Measurements from ENCODE around the gene KBTBD13. TPM values are rescaled to one million over a fixed set of nuclear protein-coding genes. Genes with fewer than 3 reads are reported as not detected.

KBTBD13 gene
- total RNA-seq, 3 donors from 2014 or later (not counting 1 experiment from before 2014, with no cell fraction given): not detected

GRCh38 chr15:65087411-65087810, 10.9 kb downstream of the KBTBD13 start:
- WGBS (ENCODE audit: insufficient coverage): 90% methylated on average over 3 of the region's 3 CpGs
- intact Hi-C loops (cut with micrococcal nuclease): no loop called here
- no peak overlapping the region for H3K27ac Mint-ChIP-seq

GRCh38 chr15:65087873-65088642, 11.5 kb downstream of the KBTBD13 start:
- Histone ChIP-seq H3K4me3 (ENCODE audit: low read length) (no peak overlapping the region), H3K36me3 (ENCODE audit: control insufficient read depth, insufficient read depth, low read length) (no peaks in the 10 kb centered on the region), H3K27ac (ENCODE audit: low read length) (no peak overlapping the region), H3K4me1 (ENCODE audit: control insufficient read depth, insufficient read depth, low read length) (no peaks in the 10 kb centered on the region), H3K27me3 (ENCODE audit: control insufficient read depth, insufficient read depth, low read length) (peaks cover 3% of the 10 kb centered on the region), H3K9me3 (ENCODE audit: control insufficient read depth, insufficient read depth, low read length) (no peaks in the 10 kb centered on the region)
- H3K27me3 Mint-ChIP-seq (ENCODE audit: low read depth in 2 of 2): peaks cover 12 to 15% of the 10 kb centered on the region in 2 donors
- H3K4me1 Mint-ChIP-seq: peaks cover under 1 to 10% of the 10 kb centered on the region in 2 donors
- TF ChIP-seq CTCF (IDR thresholded peaks at IDR 0.05): no peak
- H3K4me3 Mint-ChIP-seq: no peak overlapping the region
- H3K36me3 Mint-ChIP-seq: no peaks in the 10 kb centered on the region
- no peaks in the 10 kb centered on the region for H3K9me3 Mint-ChIP-seq
- WGBS (ENCODE audit: insufficient coverage): 94% methylated on average over 13 of the region's 13 CpGs
- ATAC-seq: no peak
- no peak for DNase-seq
- no peak overlapping the region for H3K27ac Mint-ChIP-seq
- intact Hi-C loops (cut with micrococcal nuclease): no loop called here

More at GRCh38 chr15:65087411-65087810, 10.9 kb downstream of the KBTBD13 start:
- H3K9me3 Mint-ChIP-seq: no peaks in the 10 kb centered on the region
- H3K4me1 ChIP-seq (ENCODE audit: control insufficient read depth, insufficient read depth, low read length): peaks cover 3% of the 10 kb centered on the region
- H3K36me3 ChIP-seq (ENCODE audit: control insufficient read depth, insufficient read depth, low read length): no peaks in the 10 kb centered on the region
- no peak overlapping the region for H3K27ac ChIP-seq (ENCODE audit: low read length)
- no peak overlapping the region for H3K4me3 ChIP-seq (ENCODE audit: low read length)
- no peak overlapping the region for H3K4me3 Mint-ChIP-seq
- no peaks in the 10 kb centered on the region for H3K36me3 Mint-ChIP-seq
- H3K9me3 ChIP-seq (ENCODE audit: control insufficient read depth, insufficient read depth, low read length): no peaks in the 10 kb centered on the region
- TF ChIP-seq CTCF (IDR thresholded peaks at IDR 0.05): no peak
- H3K27me3 Mint-ChIP-seq (ENCODE audit: low read depth in 2 of 2): peaks cover 18 to 22% of the 10 kb centered on the region in 2 donors
- peaks cover 3% of the 10 kb centered on the region for H3K27me3 ChIP-seq (ENCODE audit: control insufficient read depth, insufficient read depth, low read length)
- no peak for ATAC-seq
- H3K4me1 Mint-ChIP-seq: peaks cover 7 to 16% of the 10 kb centered on the region in 2 donors
- no peak for DNase-seq

- DNase-seq (no peak), ATAC-seq (no peak)
- peaks cover 0 to 10% of the 10 kb centered on the region in 2 donors for H3K4me1 Mint-ChIP-seq
- peaks cover 9 to 11% of the 10 kb centered on the region in 2 donors for H3K27me3 Mint-ChIP-seq (ENCODE audit: low read depth in 2 of 2)
- H3K27me3 ChIP-seq (ENCODE audit: control insufficient read depth, insufficient read depth, low read length): peaks cover 3% of the 10 kb centered on the region
- H3K36me3 Mint-ChIP-seq: no peaks in the 10 kb centered on the region
- TF ChIP-seq CTCF (IDR thresholded peaks at IDR 0.05): no peak
- no peak overlapping the region for H3K4me3 Mint-ChIP-seq
- H3K4me1 ChIP-seq (ENCODE audit: control insufficient read depth, insufficient read depth, low read length): no peaks in the 10 kb centered on the region
- no peaks in the 10 kb centered on the region for H3K9me3 ChIP-seq (ENCODE audit: control insufficient read depth, insufficient read depth, low read length)
- no peak overlapping the region for H3K4me3 ChIP-seq (ENCODE audit: low read length)
- WGBS (ENCODE audit: insufficient coverage): 74% methylated on average over 4 of the region's 6 CpGs
- no peaks in the 10 kb centered on the region for H3K36me3 ChIP-seq (ENCODE audit: control insufficient read depth, insufficient read depth, low read length)
- no peaks in the 10 kb centered on the region for H3K9me3 Mint-ChIP-seq
- no peak overlapping the region for H3K27ac ChIP-seq (ENCODE audit: low read length)
- intact Hi-C loops (cut with micrococcal nuclease): no loop called here
- no peak overlapping the region for H3K27ac Mint-ChIP-seq
These were observed 12.1 kb downstream of the KBTBD13 start for GRCh38 chr15:65088643-65089021.

Data from natural killer cell (primary cell).